ENCODE measurements around the gene DDR2. TPM values are rescaled to one million over a fixed set of nuclear protein-coding genes. Genes with fewer than 3 reads are reported as not detected.

DDR2 gene
- total RNA-seq, 1 donor = 289 TPM

- no peak overlapping the region for H3K4me3 ChIP-seq (ENCODE audit: low read depth, low read length)
- no peak for TF ChIP-seq CTCF (IDR thresholded peaks at IDR 0.05; ENCODE audit: insufficient read depth, low read depth, low read length)
- DNase-seq (ENCODE audit: low read depth) = no peak
Observed at GRCh38 chr1:162661336-162661735, 29.1 kb downstream of the DDR2 start.

- no peak for DNase-seq (ENCODE audit: low read depth)
- no peak for TF ChIP-seq CTCF (IDR thresholded peaks at IDR 0.05; ENCODE audit: insufficient read depth, low read depth, low read length)
- no peak overlapping the region for H3K4me3 ChIP-seq (ENCODE audit: low read depth, low read length)
Observed at GRCh38 chr1:162662013-162662412, 29.7 kb downstream of the DDR2 start.

DNA sequence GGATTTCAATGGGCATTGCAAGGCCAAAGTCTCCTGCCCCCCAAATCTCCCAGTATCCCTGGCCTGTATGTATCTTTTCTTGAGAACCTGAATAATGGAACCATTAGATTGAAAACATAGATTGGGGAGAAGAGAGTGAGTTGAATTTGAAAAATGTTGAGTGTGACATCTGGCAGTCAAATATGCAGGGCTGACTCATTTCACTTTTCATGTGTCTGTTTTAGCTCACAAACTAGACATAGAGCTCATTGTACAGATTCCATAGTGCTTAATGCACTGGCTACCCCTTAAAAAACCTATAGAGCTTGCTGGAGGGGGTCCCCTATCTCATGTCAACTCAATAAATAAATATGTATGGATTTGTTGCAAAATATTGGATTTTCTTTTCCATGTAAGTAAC is 30.8 kb downstream of the DDR2 start:
- DNase-seq (ENCODE audit: low read depth) = no peak
- H3K4me3 ChIP-seq (ENCODE audit: low read depth, low read length) = no peak overlapping the region
- no peak for TF ChIP-seq CTCF (IDR thresholded peaks at IDR 0.05; ENCODE audit: insufficient read depth, low read depth, low read length)

- TF ChIP-seq CTCF (IDR thresholded peaks at IDR 0.05; ENCODE audit: insufficient read depth, low read depth, low read length) = no peak
- no peak overlapping the region for H3K4me3 ChIP-seq (ENCODE audit: low read depth, low read length)
- peak; percentile 84 for DNase-seq (ENCODE audit: low read depth)
Observed at GRCh38 chr1:162663589-162664106, 31.4 kb downstream of the DDR2 start.

- no peak overlapping the region for H3K4me3 ChIP-seq (ENCODE audit: low read depth, low read length)
- DNase-seq (ENCODE audit: low read depth) = peak; percentile 57
- TF ChIP-seq CTCF (IDR thresholded peaks at IDR 0.05; ENCODE audit: insufficient read depth, low read depth, low read length) = no peak
Observed at GRCh38 chr1:162666006-162666645, 33.9 kb downstream of the DDR2 start.

- no peak for DNase-seq (ENCODE audit: low read depth)
- TF ChIP-seq CTCF (IDR thresholded peaks at IDR 0.05; ENCODE audit: insufficient read depth, low read depth, low read length) = no peak
- no peak overlapping the region for H3K4me3 ChIP-seq (ENCODE audit: low read depth, low read length)
Observed at GRCh38 chr1:162667381-162668080, 35.3 kb downstream of the DDR2 start.
